HCT116 (cell line): Measurements from ENCODE around the gene DUOXA1. TPM values are rescaled to one million over a fixed set of nuclear protein-coding genes. Genes with fewer than 3 reads are reported as not detected.

Experiments used
- ATAC-seq: fragments of 200-7000 bp; cut with Tn5 transposase; 2 replicates; pipeline ENCODE4 v1.9.1; 2020; ENCODE audit warnings: mild to moderate bottlenecking, moderate library complexity
- BruUV-seq: library from RNA; stranded (reverse); fragments of 400-500 nt; replicated peaks from 2 replicates; lab custom pipeline; 2021; lab: Mats Ljungman, UMichigan
- CTCF ChIA-PET: fragments of 300-600 bp; sonication (Branson Sonifier 250); formaldehyde crosslinking; loops from one replicate; lab custom pipeline; 2021; ENCODE audit warnings: antibody characterized with exemption; lab: Charles Lee
- POLR2A ChIA-PET: fragments of 300-600, 350-600 bp; sonication (Branson Sonifier 250); formaldehyde crosslinking; loops from one replicate; lab custom pipeline; 2021; ENCODE audit warnings: antibody characterized with exemption; lab: Charles Lee
- RAD21 ChIA-PET, 2 experiments: fragments of 300-600 bp; sonication (Branson Sonifier 250); formaldehyde crosslinking; loops; one replicate each; lab custom pipeline; 2023; ENCODE audit warnings: low total read pairs in 2 of 2; ENCODE audit not compliant: uncharacterized antibody in 2 of 2, unreplicated experiment in 2 of 2, low non-redundant PET in 1 of 2; lab: Charles Lee
- DNase-seq: peaks from one replicate; pipeline ENCODE4 v3.0.0-alpha.2; 2010; ENCODE audit warnings: low read depth, low spot score
- H2AFZ ChIP-seq: fragments of 200-600 bp; shearing (Covaris generic), sonication (generic); 2 replicates; pipeline ENCODE4 v1.6.1; 2017; ENCODE audit warnings: low read depth, mixed run types, mixed read lengths, antibody characterized with exemption, low read length; ENCODE audit not compliant: poor library complexity, severe bottlenecking
- H3K27ac ChIP-seq: 2 replicates; pipeline ENCODE4 v1.5.1; 2012; ENCODE audit warnings: low read depth, low read length
- H3K27me3 ChIP-seq: fragments of 200-600 bp; sonication (generic); 2 replicates; pipeline ENCODE4 v1.6.1; 2016; ENCODE audit warnings: mixed run types, low read length, mixed read lengths; ENCODE audit not compliant: insufficient read depth
- H3K36me3 ChIP-seq, 2 experiments: fragments of 200-500 bp in 1 of 2; fragments of 200-600 bp in 1 of 2; sonication (Bioruptor generic) in 1 of 2; sonication (generic) in 1 of 2; 2 replicates each; pipeline versions ENCODE4 v1.5.1 to v1.6.1; 2014 to 2016; ENCODE audit warnings: low read length in 2 of 2, inconsistent platforms in 1 of 2, mixed read lengths in 1 of 2, mixed run types in 1 of 2; ENCODE audit not compliant: insufficient read depth in 2 of 2, control insufficient read depth in 1 of 2
- H3K4me1 ChIP-seq, 2 experiments: fragments of 200-600 bp in 1 of 2; sonication (generic) in 1 of 2; 2 replicates each; pipeline versions ENCODE4 v1.5.1 to v1.6.1; 2012 to 2017; ENCODE audit warnings: low read length in 2 of 2, inconsistent platforms in 1 of 2, mild to moderate bottlenecking in 1 of 2, mixed read lengths in 1 of 2, mixed run types in 1 of 2, moderate library complexity in 1 of 2; ENCODE audit not compliant: insufficient read depth in 2 of 2, control insufficient read depth in 1 of 2
- H3K4me2 ChIP-seq: fragments of 200-600 bp; sonication (generic); 2 replicates; pipeline ENCODE4 v1.6.1; 2017; ENCODE audit warnings: mixed run types, low read length, mixed read lengths
- H3K4me3 ChIP-seq, 2 experiments: fragments of 200-600 bp in 1 of 2; sonication (generic) in 1 of 2; replicated peaks in 1 of 2; 2 replicates each; pipeline ENCODE4 v1.5.1; 2011 to 2016; ENCODE audit warnings: low read length in 2 of 2, control low read depth in 1 of 2, low read depth in 1 of 2, mild to moderate bottlenecking in 1 of 2, mixed read lengths in 1 of 2, mixed run types in 1 of 2
- H3K79me2 ChIP-seq: fragments of 200-600 bp; sonication (generic); 2 replicates; pipeline ENCODE4 v1.6.1; 2017; ENCODE audit warnings: mild to moderate bottlenecking, mixed run types, low read length, moderate library complexity, mixed read lengths; ENCODE audit not compliant: insufficient read depth
- H3K9ac ChIP-seq: fragments of 200-600 bp; sonication (generic); 2 replicates; pipeline ENCODE4 v1.6.1; 2016; ENCODE audit warnings: low read length, mixed read lengths
- H3K9me2 ChIP-seq: fragments of 200-600 bp; sonication (generic), shearing (Covaris generic); 2 replicates; pipeline ENCODE4 v1.6.1; 2017; ENCODE audit warnings: mixed run types, mild to moderate bottlenecking, moderate library complexity; ENCODE audit not compliant: insufficient read depth
- H3K9me3 ChIP-seq, 2 experiments: fragments of 200-500 bp in 1 of 2; fragments of 200-600 bp in 1 of 2; sonication (Bioruptor generic) in 1 of 2; sonication (generic) in 1 of 2; 2 replicates each; pipeline ENCODE4 v1.6.1; 2014 to 2017; ENCODE audit warnings: low read length in 2 of 2, mixed read lengths in 2 of 2, inconsistent platforms in 1 of 2, low read depth in 1 of 2, mild to moderate bottlenecking in 1 of 2, mixed run types in 1 of 2, moderate library complexity in 1 of 2; ENCODE audit not compliant: control insufficient read depth in 1 of 2, insufficient read depth in 1 of 2
- H4K20me1 ChIP-seq: fragments of 200-600 bp; sonication (generic), shearing (Covaris generic); 2 replicates; pipeline ENCODE4 v1.6.1; 2017; ENCODE audit warnings: mixed run types, mild to moderate bottlenecking, moderate library complexity; ENCODE audit not compliant: insufficient read depth
- POLR2A ChIP-seq: IDR thresholded peaks from 2 replicates; pipeline ENCODE4 v1.7.0; 2011; ENCODE audit warnings: borderline replicate concordance; ENCODE audit not compliant: insufficient read depth, insufficient read length; ENCODE audit errors: extremely low read depth
- TCF7L2 ChIP-seq: IDR thresholded peaks from 2 replicates; pipeline ENCODE4 v1.7.0; 2011; ENCODE audit warnings: borderline replicate concordance, inconsistent platforms; ENCODE audit not compliant: insufficient read depth, insufficient read length; ENCODE audit errors: extremely low read depth
- ZFX ChIP-seq: fragments of 450-650 bp; IDR thresholded peaks from 2 replicates; pipeline ENCODE4 v1.6.1; 2017
- intact Hi-C: fragments of 100-400 bp; cut with micrococcal nuclease; formaldehyde crosslinking; loops from 2 replicates; pipeline ENCODE4 v1.10.0; 2022
- total RNA-seq: library from RNA; stranded (reverse); gene quantifications from one replicate; pipeline ENCODE4 v1.2.1, GENCODE V29; 2021; ENCODE audit not compliant: unreplicated experiment
- TF ChIP-seq, protein P1 (sequence below): IDR thresholded peaks from 2 replicates; pipeline ENCODE4 v1.6.1; 2012
- TF ChIP-seq, protein P2 (sequence below): IDR thresholded peaks from 2 replicates; pipeline ENCODE4 v1.6.1; 2012; ENCODE audit warnings: low read depth

DUOXA1 gene
- total RNA-seq, 1 experiment from 2014 or later, result 2.3 TPM

DNA sequence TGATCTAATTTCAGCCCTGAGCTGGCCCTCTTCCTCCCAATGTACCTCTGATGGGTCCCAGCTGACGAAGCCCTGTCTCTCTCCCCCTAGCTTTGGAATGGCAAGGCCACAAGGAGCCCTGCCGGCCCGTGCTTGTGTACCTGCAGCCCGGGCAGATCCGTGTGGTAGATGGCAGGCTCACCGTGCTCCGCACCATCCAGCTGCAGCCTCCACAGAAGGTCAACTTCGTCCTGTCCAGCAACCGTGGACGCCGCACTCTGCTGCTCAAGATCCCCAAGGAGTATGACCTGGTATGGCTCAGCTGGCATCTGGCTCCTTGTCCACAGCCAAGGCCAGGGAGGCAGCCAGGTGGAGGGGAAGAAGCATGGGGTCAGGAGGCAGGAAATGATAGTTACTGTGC, 14.3 kb upstream of the DUOXA1 start:
- RAD21 ChIA-PET, result no interaction called here
- Histone ChIP-seq H3K27ac (no peak overlapping the region), H4K20me1 (no peaks in the 10 kb centered on the region), H3K4me3 (no peak overlapping the region), H3K9me2 (no peaks in the 10 kb centered on the region), H3K4me2 (no peak overlapping the region), H3K9me3 (no peaks in the 10 kb centered on the region), H3K9ac (no peak overlapping the region), H3K79me2 (no peaks in the 10 kb centered on the region), H2AFZ (no peak overlapping the region), H3K4me1 (peaks cover 0 to 4% of the 10 kb centered on the region in 2 experiments; a peak in 1 of 4 replicates), H3K27me3 (no peaks in the 10 kb centered on the region), H3K36me3 (peaks cover 2 to 3% of the 10 kb centered on the region in 2 experiments; a peak in 1 of 4 replicates)
- DNase-seq (no peak), ATAC-seq (no peak)
- TF ChIP-seq ZFX (no peak), TCF7L2 (no peak), POLR2A (no peak)
- TF ChIP-seq, protein P1, sequence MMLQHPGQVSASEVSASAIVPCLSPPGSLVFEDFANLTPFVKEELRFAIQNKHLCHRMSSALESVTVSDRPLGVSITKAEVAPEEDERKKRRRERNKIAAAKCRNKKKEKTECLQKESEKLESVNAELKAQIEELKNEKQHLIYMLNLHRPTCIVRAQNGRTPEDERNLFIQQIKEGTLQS, result no peak
- CTCF ChIA-PET, result no interaction called here
- intact Hi-C loops, result no loop called here
- BruUV-seq, result no TSS peak
- POLR2A ChIA-PET, result no interaction called here

DNA sequence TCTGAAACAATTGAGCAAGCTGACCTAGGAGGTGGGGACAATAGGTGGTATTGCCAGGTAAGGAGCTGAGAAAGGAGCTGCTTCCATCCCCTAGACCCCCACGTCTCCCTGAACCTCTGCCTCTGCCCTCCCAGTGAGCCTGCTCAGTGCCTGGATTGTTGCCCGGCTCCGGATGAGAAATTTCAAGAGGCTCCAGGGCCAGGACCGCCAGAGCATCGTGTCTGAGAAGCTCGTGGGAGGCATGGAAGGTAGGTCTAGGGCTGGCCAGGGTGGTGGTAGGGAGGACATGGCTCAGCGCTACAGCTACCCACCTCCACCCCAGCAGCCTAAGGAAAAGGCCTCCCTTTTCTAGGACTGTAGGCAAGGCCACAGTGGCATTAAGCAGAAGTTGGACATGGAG, 13.4 kb upstream of the DUOXA1 start:
- H3K9me3 ChIP-seq, result no peaks in the 10 kb centered on the region
- ChIA-PET RAD21 (no interaction called here), CTCF (no interaction called here)
- H3K9ac ChIP-seq, result no peak overlapping the region
- H3K79me2 ChIP-seq, result no peaks in the 10 kb centered on the region
- intact Hi-C loops, result no loop called here
- H4K20me1 ChIP-seq, result no peaks in the 10 kb centered on the region
- TF ChIP-seq, protein P2, sequence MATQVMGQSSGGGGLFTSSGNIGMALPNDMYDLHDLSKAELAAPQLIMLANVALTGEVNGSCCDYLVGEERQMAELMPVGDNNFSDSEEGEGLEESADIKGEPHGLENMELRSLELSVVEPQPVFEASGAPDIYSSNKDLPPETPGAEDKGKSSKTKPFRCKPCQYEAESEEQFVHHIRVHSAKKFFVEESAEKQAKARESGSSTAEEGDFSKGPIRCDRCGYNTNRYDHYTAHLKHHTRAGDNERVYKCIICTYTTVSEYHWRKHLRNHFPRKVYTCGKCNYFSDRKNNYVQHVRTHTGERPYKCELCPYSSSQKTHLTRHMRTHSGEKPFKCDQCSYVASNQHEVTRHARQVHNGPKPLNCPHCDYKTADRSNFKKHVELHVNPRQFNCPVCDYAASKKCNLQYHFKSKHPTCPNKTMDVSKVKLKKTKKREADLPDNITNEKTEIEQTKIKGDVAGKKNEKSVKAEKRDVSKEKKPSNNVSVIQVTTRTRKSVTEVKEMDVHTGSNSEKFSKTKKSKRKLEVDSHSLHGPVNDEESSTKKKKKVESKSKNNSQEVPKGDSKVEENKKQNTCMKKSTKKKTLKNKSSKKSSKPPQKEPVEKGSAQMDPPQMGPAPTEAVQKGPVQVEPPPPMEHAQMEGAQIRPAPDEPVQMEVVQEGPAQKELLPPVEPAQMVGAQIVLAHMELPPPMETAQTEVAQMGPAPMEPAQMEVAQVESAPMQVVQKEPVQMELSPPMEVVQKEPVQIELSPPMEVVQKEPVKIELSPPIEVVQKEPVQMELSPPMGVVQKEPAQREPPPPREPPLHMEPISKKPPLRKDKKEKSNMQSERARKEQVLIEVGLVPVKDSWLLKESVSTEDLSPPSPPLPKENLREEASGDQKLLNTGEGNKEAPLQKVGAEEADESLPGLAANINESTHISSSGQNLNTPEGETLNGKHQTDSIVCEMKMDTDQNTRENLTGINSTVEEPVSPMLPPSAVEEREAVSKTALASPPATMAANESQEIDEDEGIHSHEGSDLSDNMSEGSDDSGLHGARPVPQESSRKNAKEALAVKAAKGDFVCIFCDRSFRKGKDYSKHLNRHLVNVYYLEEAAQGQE, result no peak
- TF ChIP-seq, all 23 proteins: peak for 0
- POLR2A ChIA-PET, result no interaction called here
- ATAC-seq, result no peak
- Histone ChIP-seq H3K36me3 (peaks cover 2 to 5% of the 10 kb centered on the region in 2 experiments; a peak in 1 of 4 replicates), H3K4me3 (no peak overlapping the region), H3K4me2 (no peak overlapping the region), H3K27me3 (no peaks in the 10 kb centered on the region), H3K27ac (no peak overlapping the region), H3K4me1 (peaks cover 0 to under 1% of the 10 kb centered on the region in 2 experiments; a peak in 1 of 4 replicates), H2AFZ (no peak overlapping the region), H3K9me2 (no peaks in the 10 kb centered on the region)
- no peak for DNase-seq
- no TSS peak for BruUV-seq
